NB4 (cell line): ENCODE measurements around the gene MRPL27.

Experiments
- DNase-seq: peaks from one replicate; pipeline ENCODE4 v3.0.0; 2010; ENCODE audit warnings: low read depth
- H3K4me3 ChIP-seq: one replicate; pipeline ENCODE4 v1.5.1; 2011; ENCODE audit warnings: mild to moderate bottlenecking, low read depth, low read length, moderate library complexity
- CTCF ChIP-seq: IDR thresholded peaks from one replicate; pipeline ENCODE4 v1.5.1; 2012; ENCODE audit warnings: low read depth, low read length
- MAX ChIP-seq: IDR thresholded peaks from 2 replicates; pipeline ENCODE4 v1.6.1; 2011; ENCODE audit warnings: low read depth, low read length
- MYC ChIP-seq: IDR thresholded peaks from 2 replicates; pipeline ENCODE4 v1.6.1; 2011; ENCODE audit warnings: low read depth, low read length
- POLR2A ChIP-seq: IDR thresholded peaks from 2 replicates; pipeline ENCODE4 v1.6.1; 2011; ENCODE audit warnings: mild to moderate bottlenecking; ENCODE audit not compliant: insufficient read length; ENCODE audit errors: extremely low read depth

Gene MRPL27

GRCh38 chr17:50359005-50359699 is 13.8 kb downstream of the MRPL27 start:
- DNase-seq = no peak

GRCh38 chr17:50358177-50358576 is 14.8 kb downstream of the MRPL27 start:
- TF ChIP-seq CTCF (no peak), POLR2A (no peak), MYC (no peak), MAX (no peak)
- H3K4me3 ChIP-seq = no peak overlapping the region
- DNase-seq = no peak

More at GRCh38 chr17:50359005-50359699, 13.8 kb downstream of the MRPL27 start:
- no peak for TF ChIP-seq MYC
- TF ChIP-seq CTCF = no peak
- no peak for TF ChIP-seq MAX
- no peak for TF ChIP-seq POLR2A
- no peak overlapping the region for H3K4me3 ChIP-seq

GRCh38 chr17:50356892-50357510 is 16.0 kb downstream of the MRPL27 start:
- DNase-seq = no peak
- TF ChIP-seq MAX (no peak), CTCF (no peak), MYC (no peak), POLR2A (no peak)
- H3K4me3 ChIP-seq = no peak overlapping the region

- DNase-seq = no peak
- no peak overlapping the region for H3K4me3 ChIP-seq
- TF ChIP-seq CTCF (no peak), POLR2A (no peak), MAX (no peak), MYC (no peak)
These were observed 16.6 kb downstream of the MRPL27 start for GRCh38 chr17:50356418-50356817.

- TF ChIP-seq CTCF = no peak
- TF ChIP-seq MAX = no peak
- TF ChIP-seq MYC = no peak
- TF ChIP-seq POLR2A = no peak
- no peak overlapping the region for H3K4me3 ChIP-seq
- no peak for DNase-seq
These were observed 17.2 kb downstream of the MRPL27 start for GRCh38 chr17:50355701-50356341.
